SK-N-SH treated with all-trans-retinoic acid at 6 μM for 48 hours (cell line): ENCODE data around the gene GNPDA2.

Source experiments
- ATAC-seq: fragments of 200-7000 bp; cut with Tn5 transposase; 3 replicates; pipeline ENCODE4 v1.9.1; 2020; ENCODE audit warnings: mild to moderate bottlenecking, moderate library complexity
- ARNTL ChIP-seq: fragments of 450-650 bp; formaldehyde crosslinking; IDR thresholded peaks from 2 replicates; pipeline ENCODE4 v1.5.0; 2020; ENCODE audit warnings: low read depth, mild to moderate bottlenecking, moderate library complexity, borderline replicate concordance
- BACH2 ChIP-seq: fragments of 250-450 bp; sonication (Bioruptor Pico); IDR thresholded peaks from 2 replicates; pipeline ENCODE4 v1.9.0; 2021; ENCODE audit warnings: mild to moderate bottlenecking, borderline replicate concordance
- CREB5 ChIP-seq: fragments of 250-450 bp; sonication (Bioruptor Pico); IDR thresholded peaks from 2 replicates; pipeline ENCODE4 v1.5.1; 2020; ENCODE audit warnings: low read depth, mild to moderate bottlenecking, moderate library complexity
- CSDC2 ChIP-seq: fragments of 250-450 bp; sonication (Bioruptor Pico); IDR thresholded peaks from 2 replicates; pipeline ENCODE4 v1.5.0; 2020; ENCODE audit warnings: mild to moderate bottlenecking, moderate library complexity
- CSRNP3 ChIP-seq: fragments of 250-450 bp; sonication (Bioruptor Pico); IDR thresholded peaks from 2 replicates; pipeline ENCODE4 v1.5.1; 2021; ENCODE audit warnings: mild to moderate bottlenecking, moderate library complexity
- ESRRG ChIP-seq: fragments of 250-450 bp; sonication (Bioruptor Pico); IDR thresholded peaks from 2 replicates; pipeline ENCODE4 v1.6.1; 2021; ENCODE audit warnings: mild to moderate bottlenecking
- GLIS3 ChIP-seq: fragments of 250-450 bp; sonication (Bioruptor Pico); IDR thresholded peaks from 2 replicates; pipeline ENCODE4 v1.5.0; 2020; ENCODE audit warnings: mild to moderate bottlenecking, moderate library complexity
- ISL1 ChIP-seq: fragments of 250-450 bp; sonication (Bioruptor Pico); IDR thresholded peaks from 2 replicates; pipeline ENCODE4 v2.1.2; 2022; ENCODE audit warnings: mild to moderate bottlenecking, moderate library complexity
- OSR1 ChIP-seq: fragments of 250-450 bp; sonication (Bioruptor Pico); IDR thresholded peaks from 2 replicates; pipeline ENCODE4 v1.8.0; 2022; ENCODE audit warnings: moderate library complexity, mild to moderate bottlenecking, inconsistent platforms
- PPARA ChIP-seq: fragments of 250-450 bp; sonication (Bioruptor Pico); IDR thresholded peaks from 2 replicates; pipeline ENCODE4 v1.5.0; 2020; ENCODE audit warnings: mild to moderate bottlenecking, borderline replicate concordance
- RARB ChIP-seq: fragments of 250-450 bp; sonication (Bioruptor Pico); IDR thresholded peaks from 2 replicates; pipeline ENCODE4 v1.8.0; 2021; ENCODE audit warnings: mild to moderate bottlenecking, moderate library complexity
- TCF4 ChIP-seq: fragments of 250-450 bp; sonication (Bioruptor Pico); IDR thresholded peaks from 2 replicates; pipeline ENCODE4 v1.8.0; 2021; ENCODE audit warnings: mild to moderate bottlenecking, moderate library complexity, borderline replicate concordance
- TOX ChIP-seq: fragments of 250-450 bp; sonication (Bioruptor Pico); IDR thresholded peaks from 2 replicates; pipeline ENCODE4 v1.8.0; 2021; ENCODE audit warnings: mild to moderate bottlenecking, moderate library complexity, borderline replicate concordance
- TSHZ2 ChIP-seq: fragments of 250-450 bp; sonication (Bioruptor Pico); IDR thresholded peaks from 2 replicates; pipeline ENCODE4 v1.5.0; 2020; ENCODE audit warnings: mild to moderate bottlenecking, moderate library complexity
- ZC3H10 ChIP-seq: fragments of 250-450 bp; sonication (Bioruptor Pico); IDR thresholded peaks from 2 replicates; pipeline ENCODE4 v1.5.1; 2021; ENCODE audit warnings: mild to moderate bottlenecking, moderate library complexity
- ZFP3 ChIP-seq: fragments of 250-450 bp; sonication (Bioruptor Pico); IDR thresholded peaks from 2 replicates; pipeline ENCODE4 v1.5.0; 2020; ENCODE audit warnings: mild to moderate bottlenecking, moderate library complexity
- ZFP30 ChIP-seq: fragments of 450-650 bp; formaldehyde crosslinking; IDR thresholded peaks from 2 replicates; pipeline ENCODE4 v1.5.0; 2022; ENCODE audit warnings: mild to moderate bottlenecking, moderate library complexity
- ZNF565 ChIP-seq: fragments of 450-650 bp; formaldehyde crosslinking; conservative IDR thresholded peaks from 2 replicates; pipeline ENCODE4 v1.5.0; 2020; ENCODE audit warnings: low read depth, mild to moderate bottlenecking, moderate library complexity
- ZNF70 ChIP-seq: fragments of 450-650 bp; formaldehyde crosslinking; IDR thresholded peaks from 2 replicates; pipeline ENCODE4 v1.5.0; 2020; ENCODE audit warnings: mild to moderate bottlenecking, moderate library complexity
- ZNF8 ChIP-seq: fragments of 450-650 bp; formaldehyde crosslinking; IDR thresholded peaks from 2 replicates; pipeline ENCODE4 v1.5.0; 2020; ENCODE audit warnings: mild to moderate bottlenecking, moderate library complexity
- TF ChIP-seq, protein P1 (sequence below): fragments of 250-450 bp; sonication (Bioruptor Pico); IDR thresholded peaks from 2 replicates; pipeline ENCODE4 v1.8.0; 2021; ENCODE audit warnings: low read depth, mild to moderate bottlenecking, moderate library complexity, borderline replicate concordance

Gene GNPDA2

GRCh38 chr4:44765116-44765515 lies 38.8 kb upstream of the GNPDA2 start:
- TF ChIP-seq ZFP30 (CRISPR knock-in tag) = no peak
- TF ChIP-seq RARB = no peak
- no peak for TF ChIP-seq GLIS3 (CRISPR knock-in tag)
- TF ChIP-seq ESRRG (CRISPR knock-in tag) = no peak
- no peak for TF ChIP-seq ZC3H10 (CRISPR knock-in tag)
- TF ChIP-seq PPARA (CRISPR knock-in tag) = no peak
- no peak for TF ChIP-seq TOX (CRISPR knock-in tag)
- TF ChIP-seq, protein P1, sequence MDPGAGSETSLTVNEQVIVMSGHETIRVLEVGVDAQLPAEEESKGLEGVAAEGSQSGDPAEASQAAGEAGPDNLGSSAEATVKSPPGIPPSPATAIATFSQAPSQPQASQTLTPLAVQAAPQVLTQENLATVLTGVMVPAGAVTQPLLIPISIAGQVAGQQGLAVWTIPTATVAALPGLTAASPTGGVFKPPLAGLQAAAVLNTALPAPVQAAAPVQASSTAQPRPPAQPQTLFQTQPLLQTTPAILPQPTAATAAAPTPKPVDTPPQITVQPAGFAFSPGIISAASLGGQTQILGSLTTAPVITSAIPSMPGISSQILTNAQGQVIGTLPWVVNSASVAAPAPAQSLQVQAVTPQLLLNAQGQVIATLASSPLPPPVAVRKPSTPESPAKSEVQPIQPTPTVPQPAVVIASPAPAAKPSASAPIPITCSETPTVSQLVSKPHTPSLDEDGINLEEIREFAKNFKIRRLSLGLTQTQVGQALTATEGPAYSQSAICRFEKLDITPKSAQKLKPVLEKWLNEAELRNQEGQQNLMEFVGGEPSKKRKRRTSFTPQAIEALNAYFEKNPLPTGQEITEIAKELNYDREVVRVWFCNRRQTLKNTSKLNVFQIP (CRISPR knock-in tag) = no peak
- no peak for TF ChIP-seq TCF4 (CRISPR knock-in tag)
- TF ChIP-seq BACH2 (CRISPR knock-in tag) = no peak
- TF ChIP-seq OSR1 = no peak
- no peak for TF ChIP-seq CSRNP3 (CRISPR knock-in tag)
- TF ChIP-seq CSDC2 (CRISPR knock-in tag) = no peak
- TF ChIP-seq ZNF565 = no peak
- no peak for TF ChIP-seq ZNF8 (CRISPR knock-in tag)
- no peak for TF ChIP-seq ZNF70
- TF ChIP-seq ISL1 (CRISPR knock-in tag) = no peak
- no peak for TF ChIP-seq CREB5
- ATAC-seq = no peak

GRCh38 chr4:44761306-44761705 lies 35.0 kb upstream of the GNPDA2 start:
- TF ChIP-seq OSR1 (no peak), CSDC2 (CRISPR knock-in tag) (no peak)
- TF ChIP-seq, protein P1 (CRISPR knock-in tag) = no peak
- ATAC-seq = no peak

DNA sequence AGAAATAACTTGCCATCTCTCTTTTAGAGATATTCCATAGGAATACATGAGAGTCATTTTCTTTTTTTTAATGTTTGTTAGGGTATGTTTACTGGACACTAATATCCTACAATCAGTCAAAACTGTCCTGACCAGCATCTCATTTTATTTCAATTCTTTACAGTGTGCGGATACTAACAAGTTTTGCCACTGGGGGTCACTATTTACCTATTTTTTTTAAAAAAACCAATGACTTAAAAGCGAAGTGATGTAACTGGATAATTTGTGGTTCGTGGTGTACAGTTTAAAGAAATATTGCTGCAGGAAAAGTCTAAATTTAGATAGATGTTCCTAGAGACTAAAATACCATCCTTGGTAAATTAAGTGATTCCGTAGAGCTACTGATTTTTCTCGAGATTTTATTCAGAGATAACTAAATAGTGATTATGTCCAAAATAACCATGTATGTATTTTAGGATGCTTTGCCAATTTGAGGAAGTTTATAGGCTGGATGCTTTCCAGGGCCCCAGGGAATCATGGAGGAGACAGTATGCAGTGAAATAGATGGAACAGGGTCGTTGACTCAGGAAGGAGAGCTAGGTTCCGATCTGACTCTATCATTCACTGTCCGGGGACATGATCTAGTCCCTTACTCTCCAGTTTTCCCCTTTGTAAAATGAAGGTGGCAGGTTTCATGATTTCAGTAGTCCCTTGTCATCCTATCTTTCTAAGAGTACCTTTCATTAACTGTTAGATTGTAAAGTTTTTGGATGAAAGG lies 34.0 kb upstream of the GNPDA2 start:
- no peak for TF ChIP-seq ARNTL
- no peak for TF ChIP-seq TCF4 (CRISPR knock-in tag)
- TF ChIP-seq TOX (CRISPR knock-in tag) = no peak
- no peak for TF ChIP-seq ZNF70
- TF ChIP-seq, all 23 proteins: peak for 0
- peak; percentile 77 for ATAC-seq

- no peak for ATAC-seq
- no peak for TF ChIP-seq CSDC2 (CRISPR knock-in tag)
- TF ChIP-seq ESRRG (CRISPR knock-in tag) = no peak
- no peak for TF ChIP-seq CREB5
- TF ChIP-seq ZFP3 = no peak
- TF ChIP-seq ZC3H10 (CRISPR knock-in tag) = no peak
- TF ChIP-seq PPARA (CRISPR knock-in tag) = no peak
- no peak for TF ChIP-seq ZNF70
- TF ChIP-seq TSHZ2 (CRISPR knock-in tag) = no peak
- no peak for TF ChIP-seq ZNF565
- no peak for TF ChIP-seq ZFP30 (CRISPR knock-in tag)
- TF ChIP-seq, protein P1 (CRISPR knock-in tag) = no peak
Observed at GRCh38 chr4:44756559-44756958, 30.2 kb upstream of the GNPDA2 start.
